NCI-H460 (cell line): Measurements from ENCODE around the gene ZNF479. TPM values are rescaled to one million over a fixed set of nuclear protein-coding genes. Genes with fewer than 3 reads are reported as not detected.
"Not testable (repeated sequence)": the region's sequence is repeated elsewhere in the genome, so short reads cannot be mapped to it uniquely, and the experiment has no call there.

Experiments
- DNase-seq: peaks from one replicate; pipeline ENCODE4 v3.0.0-alpha.2; 2016; ENCODE audit warnings: low read depth; ENCODE audit errors: extremely low read depth
- polyA plus RNA-seq: library from polyadenylated mRNA; depleted of rRNA; stranded (reverse); fragments of >200 nt; gene quantifications from 2 replicates; pipeline ENCODE4 v1.2.3, GENCODE V29; 2014; cell fraction: nucleus; rRNA removed
- total RNA-seq: library from RNA; depleted of rRNA; stranded (reverse); fragments of >200 nt; shearing (Covaris generic); gene quantifications from 2 replicates; pipeline ENCODE4 v1.2.3, GENCODE V29; 2014; rRNA removed

Gene ZNF479
- total RNA-seq = not detected in 2 replicates
- polyA plus RNA-seq = not detected in 2 replicates

DNA sequence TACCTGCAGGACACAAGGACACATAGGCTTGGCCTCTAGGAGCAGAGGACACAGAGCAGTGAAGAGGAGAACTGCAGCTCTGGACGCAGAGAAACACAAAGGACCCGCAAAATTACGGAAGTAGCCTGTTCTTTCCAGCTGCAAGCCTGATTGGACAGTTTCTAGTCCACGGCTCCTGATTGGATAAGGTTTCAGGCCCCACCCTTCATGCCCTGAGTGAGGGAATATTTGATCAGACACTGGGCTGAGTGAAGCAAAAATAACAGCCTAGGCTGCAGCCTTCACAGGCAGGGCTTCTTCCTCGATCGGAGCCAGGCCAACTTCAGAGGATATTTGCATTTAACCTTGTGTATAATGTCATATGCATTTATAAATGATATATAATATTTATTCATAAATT, at the start of gene ZNF479:
Gene ZNF479 (minus strand): TSS at position 101 of the 400 bp plus-strand sequence. CDS start 112 bp downstream, outside the sequence.
- not testable (repeated sequence) for DNase-seq

DNA sequence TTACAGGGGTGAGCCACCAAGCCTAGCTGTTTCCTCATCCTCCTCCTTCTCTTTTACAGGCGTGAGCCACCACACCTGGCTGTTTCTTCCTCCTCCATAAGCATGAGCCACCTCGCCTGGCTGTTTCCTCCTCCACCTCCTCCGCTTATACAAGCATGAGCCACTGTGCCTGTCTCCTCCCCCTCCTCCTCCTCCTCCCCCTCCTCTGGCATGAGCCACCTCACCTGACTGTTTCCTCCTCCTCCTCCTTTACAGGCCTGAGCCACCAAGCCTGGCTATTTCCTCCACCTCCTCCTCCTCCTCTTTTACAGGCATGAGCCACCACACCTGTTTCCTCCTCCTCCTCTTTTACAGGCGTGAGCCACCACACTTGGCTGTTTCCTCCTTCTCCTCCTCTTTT, 49.8 kb upstream of the ZNF479 start:
- DNase-seq = no peak

DNA sequence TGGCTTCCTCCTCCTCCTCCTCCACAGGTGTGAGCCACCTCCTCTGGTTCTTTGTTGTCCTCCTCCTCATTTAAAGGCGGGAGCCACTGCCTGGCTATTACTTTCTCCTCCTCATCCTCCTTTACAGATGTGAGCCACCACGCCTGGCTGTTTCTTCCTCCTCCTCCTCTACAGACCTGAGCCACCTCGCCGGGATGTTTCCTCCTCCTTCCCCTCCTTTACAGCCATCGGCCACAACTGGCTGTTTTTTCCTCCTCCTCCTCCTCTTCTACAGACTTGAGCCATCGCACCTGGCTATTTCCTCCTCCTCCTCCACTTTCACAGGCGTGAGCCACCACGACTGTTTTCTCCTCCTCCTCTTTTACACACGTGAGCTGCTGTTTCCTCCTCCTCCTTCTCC, 49.0 kb upstream of the ZNF479 start:
- no peak for DNase-seq

DNA sequence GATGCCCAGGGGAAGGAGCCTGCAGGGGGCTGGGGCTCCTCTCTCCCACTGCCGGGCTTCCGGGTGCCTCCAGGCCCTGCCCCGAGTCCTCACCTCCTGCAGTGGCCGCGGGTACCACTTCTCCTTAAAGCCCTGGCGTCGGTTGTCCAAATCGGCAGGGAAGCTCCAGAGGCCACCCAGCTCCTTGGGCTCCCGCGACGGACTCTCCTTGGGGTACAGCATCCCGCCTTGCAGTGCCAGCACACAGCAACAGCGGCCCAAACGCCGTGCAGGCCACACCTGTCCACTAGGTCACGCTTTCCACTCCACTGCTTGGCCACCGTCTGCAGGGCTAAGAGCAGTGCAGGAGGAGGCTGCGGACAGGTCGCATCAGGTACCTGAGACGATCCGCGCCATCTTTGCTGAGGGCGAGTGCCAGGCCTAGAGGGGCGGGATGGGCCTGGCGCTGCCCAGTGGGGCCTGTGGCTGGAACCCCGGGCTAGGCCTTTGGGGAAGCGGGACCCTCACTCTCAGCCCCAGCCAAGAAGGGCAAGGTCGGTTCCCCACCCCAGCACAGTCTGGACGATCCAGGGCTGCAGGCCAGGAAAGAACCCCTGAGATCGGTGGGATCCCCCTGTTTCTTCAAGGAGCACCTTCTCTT, 47.7 kb upstream of the ZNF479 start:
- DNase-seq = no peak

DNA sequence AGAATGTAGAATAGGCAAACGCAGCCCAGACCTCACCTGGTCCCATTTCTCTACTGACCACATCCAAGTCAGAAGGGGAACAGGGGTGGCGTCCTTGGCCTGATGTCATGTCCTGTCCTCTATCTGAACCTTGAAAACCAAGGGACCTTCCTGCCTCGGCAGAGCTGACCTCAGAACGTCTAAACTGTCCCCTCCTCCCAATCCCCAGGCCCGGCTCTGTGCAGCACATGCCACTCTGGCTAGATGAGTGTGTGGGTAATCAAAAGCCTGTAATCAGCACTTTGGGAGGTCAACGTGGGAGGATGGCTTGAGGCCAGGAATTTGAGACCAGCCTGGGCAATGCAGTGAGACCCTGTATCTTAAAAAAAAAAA, 46.5 kb upstream of the ZNF479 start:
- no peak for DNase-seq

DNA sequence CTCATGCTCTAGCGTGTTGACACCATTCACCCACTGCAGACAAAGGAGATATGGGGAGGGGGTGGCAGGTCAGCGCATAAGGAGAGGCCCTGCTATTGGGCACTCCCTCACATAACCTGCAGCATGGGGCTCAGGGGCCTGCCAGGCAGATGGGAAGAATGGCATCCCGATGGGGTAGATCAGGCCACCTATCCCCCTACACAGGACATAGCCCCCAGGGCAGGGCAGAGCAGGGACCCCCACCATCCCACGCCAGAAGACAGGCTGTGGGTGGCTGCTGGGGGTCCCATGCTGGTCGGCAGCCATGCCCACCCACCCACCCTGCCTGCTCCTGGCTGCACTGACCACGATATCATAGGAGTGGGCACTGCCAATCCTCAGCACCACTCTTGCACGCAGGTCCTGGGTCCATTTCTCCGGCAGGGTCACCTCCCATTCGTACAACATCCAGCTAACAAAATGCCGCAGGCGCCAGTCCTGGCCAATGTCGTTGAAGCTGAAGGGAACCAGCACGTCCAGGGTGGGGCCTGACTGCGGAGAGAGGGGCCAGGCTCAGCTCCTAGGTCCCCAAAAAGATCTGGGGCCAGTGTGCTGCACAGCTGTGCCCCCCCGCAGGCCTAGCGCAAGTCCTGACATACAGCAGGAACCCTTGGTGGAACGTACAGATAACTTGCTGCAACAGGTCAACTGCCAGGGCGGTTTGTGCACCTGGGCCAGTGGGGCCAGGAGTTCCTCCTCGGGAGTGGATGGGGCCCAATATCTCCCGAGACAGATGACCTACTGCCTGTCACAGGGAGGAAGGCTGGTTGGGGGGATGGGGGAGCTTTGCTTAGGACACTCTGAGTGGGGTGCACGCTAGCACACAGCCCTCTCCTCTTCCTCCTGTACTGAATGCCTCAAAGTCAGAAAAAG, 45.9 kb upstream of the ZNF479 start:
- no peak for DNase-seq

DNA sequence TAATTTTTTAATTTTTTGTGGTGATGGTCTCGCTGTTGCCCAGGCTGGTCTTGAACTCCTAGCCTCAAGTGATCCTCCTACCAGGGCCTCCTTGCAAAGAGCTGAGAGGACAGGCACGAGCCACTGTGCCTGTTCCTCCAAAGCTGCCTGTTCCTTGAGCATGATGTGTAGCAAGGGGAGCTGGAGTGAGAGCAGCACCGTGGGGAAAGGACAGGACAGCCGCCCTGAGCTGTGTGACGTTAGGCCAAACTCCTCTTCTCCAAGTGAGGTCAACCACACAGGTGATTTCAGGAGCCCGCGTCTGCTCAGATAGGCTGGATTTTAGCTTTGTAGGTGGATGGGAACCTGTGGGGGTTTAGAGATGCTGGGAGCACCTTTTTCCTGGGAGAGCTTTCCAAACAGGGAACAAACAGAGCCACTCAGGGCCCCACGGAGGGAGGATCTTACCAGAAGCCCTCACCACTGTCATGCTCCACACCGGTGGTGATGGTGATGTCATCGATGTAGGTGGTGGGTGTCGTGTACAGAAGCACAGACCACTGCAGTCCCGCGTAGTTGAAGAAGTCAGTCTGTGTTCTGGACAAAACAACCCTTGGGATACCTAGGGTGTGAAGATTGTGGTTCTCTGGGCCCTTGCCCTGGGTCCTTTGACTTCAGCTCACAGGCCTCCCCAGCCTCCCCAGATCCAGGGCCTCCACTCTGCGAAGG, 44.8 kb upstream of the ZNF479 start:
- no peak for DNase-seq

DNA sequence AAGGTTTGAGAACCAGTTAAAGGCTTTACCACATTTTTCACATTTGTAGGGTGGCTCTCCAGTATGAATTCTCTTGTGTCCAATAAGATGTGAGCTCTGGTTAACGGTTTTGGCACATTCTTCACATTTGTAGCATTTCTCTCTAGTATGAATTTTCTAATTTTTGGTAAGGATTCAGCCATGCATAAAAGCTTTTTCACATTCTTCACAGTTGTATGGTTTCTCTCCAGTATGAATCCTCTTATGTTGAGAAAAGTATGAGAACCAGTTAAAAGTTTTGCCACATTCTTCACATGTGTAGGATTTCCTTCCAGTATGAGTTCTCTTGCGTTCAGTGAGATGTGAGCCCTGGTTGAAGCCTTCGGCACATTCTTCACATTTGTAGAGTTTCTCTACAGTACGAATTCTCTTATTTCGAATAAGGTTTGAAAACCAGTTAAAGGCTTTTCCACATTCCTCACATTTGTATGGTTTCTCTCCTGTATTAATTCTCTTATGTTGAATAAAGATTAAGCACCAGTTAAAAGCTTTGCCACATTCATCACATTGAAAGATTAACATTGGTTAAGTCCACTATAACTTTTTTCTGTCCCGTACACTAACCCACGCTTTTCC, 33.2 kb upstream of the ZNF479 start:
- DNase-seq = no peak

DNA sequence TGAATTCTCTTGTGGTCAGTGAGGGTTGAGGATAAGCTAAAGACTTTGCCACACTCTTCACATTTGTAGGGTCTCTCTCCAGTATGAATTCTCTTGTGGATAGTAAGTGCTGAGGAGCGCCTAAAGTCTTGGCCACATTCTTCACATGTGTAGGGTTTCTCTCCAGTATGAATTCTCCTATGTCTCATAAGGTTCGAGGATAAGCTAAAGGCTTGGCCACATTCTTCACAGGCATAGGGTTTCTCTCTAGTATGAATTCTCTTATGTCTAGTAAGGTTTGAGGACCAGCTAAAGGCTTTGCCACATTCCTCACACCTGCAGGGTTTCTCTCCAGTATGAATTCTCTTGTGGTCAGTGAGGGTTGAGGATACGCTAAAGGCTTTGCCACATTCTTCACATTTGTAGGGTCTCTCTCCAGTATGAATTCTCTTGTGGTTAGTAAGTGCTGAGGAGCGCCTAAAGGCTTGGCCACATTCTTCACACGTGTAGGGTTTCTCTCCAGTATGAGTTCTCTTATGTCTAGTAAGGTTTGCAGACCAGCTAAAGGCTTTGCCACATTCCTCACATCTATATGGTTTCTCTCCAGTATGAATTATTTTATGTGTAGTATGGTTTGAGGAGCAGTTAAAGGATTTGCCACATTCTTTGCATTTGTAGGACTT, 12.0 kb downstream of the ZNF479 start:
- DNase-seq = not testable (repeated sequence)
